BJ (cell line): Measurements from ENCODE around the gene CDKN2D. TPM values are rescaled to one million over a fixed set of nuclear protein-coding genes. Genes with fewer than 3 reads are reported as not detected.
A peak's percentile ranks its signal among the peaks of the same experiment; 100 is the strongest.

ENCODE experiments used
- CTCF ChIA-PET: fragments of 350-600 bp; formaldehyde crosslinking; extraction: SDS; loops from one replicate; lab custom pipeline; 2021; ENCODE audit warnings: antibody characterized with exemption, inconsistent platforms; lab: Yijun Ruan, JAX
- POLR2A ChIA-PET: fragments of 300-600 bp; sonication (Branson Sonifier 250); formaldehyde crosslinking; extraction: SDS; loops from one replicate; lab custom pipeline; 2021; ENCODE audit warnings: antibody characterized with exemption; lab: Charles Lee
- DNase-seq: peaks from one replicate; pipeline ENCODE4 v3.0.0-alpha.2; 2011; ENCODE audit warnings: low read depth
- H3K27me3 ChIP-seq: 2 replicates; pipeline ENCODE4 v1.6.0; 2011; ENCODE audit warnings: low read length; ENCODE audit not compliant: control insufficient read depth, insufficient read depth
- H3K36me3 ChIP-seq: 2 replicates; pipeline ENCODE4 v1.5.1; 2011; ENCODE audit warnings: low read length; ENCODE audit not compliant: control insufficient read depth, insufficient read depth
- H3K4me3 ChIP-seq: 2 replicates; pipeline ENCODE4 v1.5.1; 2011; ENCODE audit warnings: low read depth, mild to moderate bottlenecking, control low read depth, low read length
- CTCF ChIP-seq: IDR thresholded peaks from 2 replicates; pipeline ENCODE4 v1.5.1; 2011; ENCODE audit warnings: low read depth, mild to moderate bottlenecking, control low read depth, inconsistent platforms, low read length, moderate library complexity; ENCODE audit not compliant: insufficient read depth
- polyA minus RNA-seq: library from RNA; depleted of rRNA, polyadenylated mRNA; stranded (reverse); fragments of >200 nt; gene quantifications from 2 replicates; pipeline ENCODE4 v1.2.3, GENCODE V29; 2011; rRNA and poly(A)+ RNA removed
- polyA plus RNA-seq: library from polyadenylated mRNA; depleted of rRNA; stranded (reverse); fragments of >200 nt; gene quantifications from 2 replicates; pipeline ENCODE4 v1.2.3, GENCODE V29; 2011; rRNA removed

CDKN2D gene
- 8.7 and 15.5 TPM in 2 replicates for polyA plus RNA-seq
- 2.8 and 5.5 TPM in 2 replicates for polyA minus RNA-seq

DNA sequence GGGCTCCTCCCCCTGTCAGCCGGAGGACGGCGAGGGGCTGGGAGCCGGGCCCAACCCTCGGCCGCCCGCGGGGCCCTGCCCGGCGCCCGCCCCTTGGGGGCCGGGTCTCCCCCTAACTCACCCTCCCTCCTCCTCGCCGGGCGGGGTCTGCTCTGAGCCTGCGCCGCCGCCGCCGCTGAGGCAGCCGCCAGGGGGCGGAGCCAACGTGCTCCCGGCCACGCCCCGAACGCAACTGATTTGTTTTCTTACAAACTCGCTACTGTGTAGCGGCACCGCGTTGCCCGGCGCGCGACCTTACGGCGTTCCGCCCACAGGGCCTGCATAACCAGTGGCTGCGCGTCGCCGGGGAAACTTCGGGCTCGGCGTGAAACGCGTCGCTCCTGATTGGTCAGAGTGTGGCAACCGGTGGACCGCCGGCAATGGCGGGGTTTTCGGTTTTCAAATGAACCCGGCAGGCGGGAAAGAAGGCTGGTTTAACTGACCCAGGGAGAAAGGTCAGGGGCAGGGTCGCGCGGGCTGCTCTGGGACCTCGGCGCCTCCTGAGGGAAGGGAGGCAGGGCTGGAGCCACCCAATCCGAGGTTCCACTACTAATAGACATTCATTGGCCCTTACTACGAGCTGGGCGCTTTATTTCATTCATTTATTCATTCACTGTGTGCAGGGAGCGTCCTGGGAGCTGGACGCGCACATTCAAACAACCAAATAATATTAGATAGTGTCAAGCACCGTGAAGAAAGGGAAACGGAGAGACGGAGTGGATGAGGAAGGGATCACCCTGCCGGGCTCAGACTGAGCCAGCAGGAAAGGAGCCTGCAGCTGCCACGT, at the start of gene CDKN2D:
Gene CDKN2D, minus strand, starts transcription at position 154 of the 826 bp plus-strand sequence. CDS start 326 bp downstream, outside the sequence.
- CTCF ChIA-PET: interaction anchor here (1.2 to 3.1 kb wide), 4 partner anchors 12 to 86 kb away, joined by 3 to 11 read pairs (median 4); no protein-coding TSS in a partner anchor

DNA sequence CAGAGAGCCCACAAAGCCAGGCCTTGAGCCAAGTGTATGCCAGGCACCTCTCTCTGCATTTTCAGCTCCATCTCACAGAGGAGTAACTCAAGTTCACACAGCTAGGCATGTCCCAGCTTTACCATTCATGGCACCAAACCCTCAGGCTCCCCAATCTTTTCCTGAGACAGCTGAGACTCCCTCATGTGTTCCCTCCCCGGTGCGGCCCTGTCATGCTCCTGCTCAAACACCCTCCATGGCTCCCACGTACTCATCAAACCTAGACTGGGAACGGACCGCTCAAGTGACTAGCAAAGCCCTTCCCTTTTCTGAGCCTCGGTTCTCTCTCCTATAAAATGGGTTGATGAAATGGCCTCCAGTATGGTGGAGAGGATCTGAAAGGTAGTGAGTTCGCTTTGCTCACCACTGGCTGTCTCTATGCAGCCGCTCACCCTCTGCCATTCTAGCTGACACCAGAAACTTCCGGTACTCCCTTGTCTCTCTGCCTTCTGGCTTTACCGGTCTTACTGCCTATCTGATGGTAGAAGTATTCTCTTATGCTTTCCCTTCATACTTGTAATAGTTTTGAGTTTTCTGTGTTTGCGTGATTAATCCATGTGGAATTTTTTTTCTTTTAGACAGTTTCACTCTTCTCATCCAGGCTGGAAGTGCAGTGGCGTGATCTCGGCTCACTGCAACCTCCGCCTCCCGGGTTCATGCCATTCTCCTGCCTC, 48.8 kb upstream of the CDKN2D start:
- Histone ChIP-seq H3K4me3 (no peak overlapping the region), H3K36me3 (no peaks in the 10 kb centered on the region; the same call in 1 of the 2 replicates), H3K27me3 (no peaks in the 10 kb centered on the region)
- POLR2A ChIA-PET: interaction anchor here (0.6 to 0.7 kb wide), 3 partner anchors 9 to 247 kb away, joined by 3 to 9 read pairs (median 8); no protein-coding TSS in a partner anchor
- CTCF ChIA-PET: interaction anchor here (0.9 to 2.7 kb wide), 5 partner anchors 27 to 82 kb away, joined by 3 to 10 read pairs (median 4); no protein-coding TSS in a partner anchor
- no peak for TF ChIP-seq CTCF
- peak; percentile 81 for DNase-seq

More for the DNA sequence above, at the start of gene CDKN2D:
- POLR2A ChIA-PET: no interaction called here
- no peak for TF ChIP-seq CTCF
- H3K36me3 ChIP-seq: no peaks in the 10 kb centered on the region
- peak; percentile 97 for DNase-seq
- H3K4me3 ChIP-seq: peak within 1 kb of the TSS; percentile 80
- H3K27me3 ChIP-seq: no peaks in the 10 kb centered on the region

DNA sequence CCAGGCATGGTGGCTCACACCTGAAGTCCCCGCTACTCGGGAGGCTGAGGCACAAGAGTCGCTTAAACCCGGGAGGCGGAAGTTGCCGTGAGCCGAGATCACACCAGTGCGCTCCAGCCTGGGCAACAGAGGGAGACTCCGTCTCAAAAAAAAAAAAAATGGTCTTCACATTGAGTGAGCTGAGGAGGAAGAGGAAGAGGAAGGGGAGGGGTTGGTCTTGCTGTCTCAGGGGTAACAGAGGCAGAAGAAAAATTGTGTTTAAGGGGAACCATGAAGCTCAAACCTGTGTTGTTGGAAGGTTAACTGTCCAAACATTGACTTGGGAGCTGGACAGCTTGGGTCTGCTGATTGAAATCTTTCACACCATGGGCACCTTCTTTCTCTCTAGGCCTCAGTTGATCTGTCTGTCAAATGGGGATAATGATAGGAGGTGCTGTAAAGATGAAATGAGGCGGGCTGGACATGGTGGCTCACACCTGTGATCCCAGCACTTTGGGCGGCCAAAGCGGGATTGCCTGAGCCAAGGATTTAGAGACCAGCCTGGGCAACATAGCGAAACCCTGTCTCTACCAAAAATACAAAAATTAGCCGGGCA, 46.7 kb upstream of the CDKN2D start:
- ChIA-PET POLR2A (no interaction called here), CTCF (interaction anchor here (0.8 kb wide), 1 partner anchor 23 kb away, joined by 5 read pairs; no protein-coding TSS in a partner anchor)
- H3K27me3 ChIP-seq: no peaks in the 10 kb centered on the region

DNA sequence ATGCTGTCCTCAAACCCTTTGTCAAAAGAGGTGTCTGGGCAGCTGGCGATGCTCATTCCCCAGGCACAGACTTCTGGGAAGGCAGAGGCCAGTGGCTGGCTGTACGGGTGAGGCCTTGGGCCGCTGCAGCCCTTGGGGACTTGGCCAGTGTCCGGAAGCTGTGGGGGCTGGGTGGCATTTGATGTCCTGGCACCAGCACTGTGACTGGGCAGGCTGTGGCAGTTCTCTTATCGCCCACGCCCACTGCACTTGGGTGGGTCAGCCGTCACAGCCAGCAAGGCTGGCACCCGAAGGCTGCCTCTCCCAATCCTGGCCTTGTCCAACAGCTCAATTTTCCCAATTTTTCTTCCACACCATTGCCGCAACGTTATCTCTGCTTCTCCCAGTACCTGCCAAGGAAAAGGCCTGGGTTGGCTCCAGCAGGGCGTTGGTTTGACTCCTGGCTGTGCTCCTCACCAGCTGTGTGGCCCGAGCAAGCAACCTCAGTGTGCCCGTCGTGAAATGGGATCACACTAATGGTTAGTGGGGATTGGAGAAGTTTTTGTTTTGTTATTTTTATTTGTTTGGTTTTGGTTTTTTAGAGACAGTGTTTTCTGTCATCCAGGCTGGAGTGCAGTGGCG, 43.8 kb upstream of the CDKN2D start:
- Histone ChIP-seq H3K36me3 (no peaks in the 10 kb centered on the region; the same call in 1 of the 2 replicates), H3K4me3 (no peak overlapping the region), H3K27me3 (no peaks in the 10 kb centered on the region)
- ChIA-PET POLR2A (interaction anchor here (0.7 kb wide), 1 partner anchor 11 kb away, joined by 17 read pairs; no protein-coding TSS in a partner anchor), CTCF (interaction anchor here (1.3 kb wide), 1 partner anchor 31 kb away, joined by 4 read pairs; no protein-coding TSS in a partner anchor)
- no peak for TF ChIP-seq CTCF
- no peak for DNase-seq

More for the DNA sequence above, 46.7 kb upstream of the CDKN2D start:
- Histone ChIP-seq H3K36me3 (no peaks in the 10 kb centered on the region; the same call in 1 of the 2 replicates), H3K4me3 (no peak overlapping the region)
- no peak for TF ChIP-seq CTCF
- DNase-seq: no peak
